KMS-11 (cell line): Measurements from ENCODE around the gene ELF1.
"Not testable (repeated sequence)": the region's sequence is repeated elsewhere in the genome, so short reads cannot be mapped to it uniquely, and the experiment has no call there.

Experiments
- H2AFZ ChIP-seq: fragments of 200-600 bp; sonication (generic); 2 replicates; pipeline ENCODE4 v1.6.1; 2016; ENCODE audit warnings: antibody characterized with exemption, mixed run types, low read depth
- H3K27ac ChIP-seq: fragments of 200-600 bp; sonication (generic); 2 replicates; pipeline ENCODE4 v1.6.1; 2016; ENCODE audit warnings: mild to moderate bottlenecking, mixed run types
- H3K27me3 ChIP-seq: fragments of 200-600 bp; sonication (generic); 2 replicates; pipeline ENCODE4 v1.6.1; 2017; ENCODE audit warnings: mild to moderate bottlenecking, low read depth, mixed run types, moderate library complexity; ENCODE audit not compliant: insufficient read depth
- H3K36me3 ChIP-seq: fragments of 200-600 bp; sonication (generic); 2 replicates; pipeline ENCODE4 v1.6.1; 2017; ENCODE audit warnings: mild to moderate bottlenecking, mixed run types; ENCODE audit not compliant: insufficient read depth
- H3K4me1 ChIP-seq: fragments of 200-600 bp; sonication (generic); 2 replicates; pipeline ENCODE4 v1.6.1; 2016; ENCODE audit warnings: mild to moderate bottlenecking, low read depth, mixed run types; ENCODE audit not compliant: poor library complexity, severe bottlenecking
- H3K4me2 ChIP-seq: fragments of 200-600 bp; sonication (generic); 2 replicates; pipeline ENCODE4 v1.7.0; 2016; ENCODE audit warnings: mild to moderate bottlenecking, mixed run types
- H3K4me3 ChIP-seq: fragments of 200-600 bp; sonication (generic); IDR thresholded peaks from 2 replicates; pipeline ENCODE4 v1.6.1; 2017; ENCODE audit warnings: low read depth, low read length, mixed read lengths; ENCODE audit not compliant: insufficient read depth
- H3K79me2 ChIP-seq: fragments of 200-600 bp; sonication (generic); 2 replicates; pipeline ENCODE4 v1.6.1; 2016; ENCODE audit warnings: low read depth, mixed run types; ENCODE audit not compliant: insufficient read depth
- H3K9ac ChIP-seq: fragments of 200-600 bp; sonication (generic); 2 replicates; pipeline ENCODE4 v1.6.1; 2016; ENCODE audit warnings: mild to moderate bottlenecking, mixed run types
- H4K20me1 ChIP-seq: fragments of 200-600 bp; sonication (generic); 2 replicates; pipeline ENCODE4 v1.6.1; 2016; ENCODE audit warnings: mild to moderate bottlenecking, mixed run types; ENCODE audit not compliant: insufficient read depth
- CTCF ChIP-seq: fragments of 200-600 bp; sonication (generic); conservative IDR thresholded peaks from 2 replicates; pipeline ENCODE4 v1.6.1; 2017; ENCODE audit warnings: low read depth, mild to moderate bottlenecking, antibody characterized with exemption, low read length, moderate library complexity, mixed read lengths

Gene ELF1

GRCh38 chr13:40940841-40941240, 78.3 kb downstream of the ELF1 start:
- TF ChIP-seq CTCF: no peak
- H3K36me3 ChIP-seq: peaks cover 6% of the 10 kb centered on the region

GRCh38 chr13:40933508-40934204, 85.5 kb downstream of the ELF1 start:
- no peaks in the 10 kb centered on the region for H4K20me1 ChIP-seq
- H3K27ac ChIP-seq: no peak overlapping the region
- no peak for TF ChIP-seq CTCF
- H3K27me3 ChIP-seq: no peaks in the 10 kb centered on the region
- no peak overlapping the region for H3K4me2 ChIP-seq
- no peak overlapping the region for H3K9ac ChIP-seq
- peaks cover 30% of the 10 kb centered on the region; the same call in 1 of the 2 replicates for H3K79me2 ChIP-seq
- H3K36me3 ChIP-seq: no peaks in the 10 kb centered on the region; the same call in none of the 2 replicates
- H2AFZ ChIP-seq: no peak overlapping the region
- H3K4me1 ChIP-seq: peaks cover 2% of the 10 kb centered on the region
- H3K4me3 ChIP-seq: no peak overlapping the region

More at GRCh38 chr13:40940841-40941240, 78.3 kb downstream of the ELF1 start:
- H2AFZ ChIP-seq: no peak overlapping the region
- no peak overlapping the region for H3K4me2 ChIP-seq
- H3K27me3 ChIP-seq: no peaks in the 10 kb centered on the region
- no peaks in the 10 kb centered on the region for H4K20me1 ChIP-seq
- no peak overlapping the region for H3K9ac ChIP-seq
- no peaks in the 10 kb centered on the region for H3K4me1 ChIP-seq
- no peak overlapping the region for H3K27ac ChIP-seq
- H3K4me3 ChIP-seq: no peak overlapping the region
- peaks cover 62% of the 10 kb centered on the region; the same call in 1 of the 2 replicates for H3K79me2 ChIP-seq

- no peak for TF ChIP-seq CTCF
- Histone ChIP-seq H3K27ac (no peak overlapping the region), H3K4me3 (no peak overlapping the region), H3K79me2 (peaks cover 18% of the 10 kb centered on the region; the same call in 1 of the 2 replicates), H2AFZ (no peak overlapping the region), H3K27me3 (no peaks in the 10 kb centered on the region), H3K4me1 (peaks cover 2% of the 10 kb centered on the region), H4K20me1 (no peaks in the 10 kb centered on the region), H3K9ac (no peak overlapping the region), H3K4me2 (no peak overlapping the region), H3K36me3 (no peaks in the 10 kb centered on the region; the same call in 1 of the 2 replicates)
Measured at GRCh38 chr13:40932252-40932651, 86.9 kb downstream of the ELF1 start.

GRCh38 chr13:40931719-40932118, 87.4 kb downstream of the ELF1 start:
- Histone ChIP-seq H3K36me3 (no peaks in the 10 kb centered on the region; the same call in 1 of the 2 replicates), H3K4me1 (peaks cover 2% of the 10 kb centered on the region), H3K27ac (no peak overlapping the region)

GRCh38 chr13:40929883-40930282, 89.2 kb downstream of the ELF1 start:
- H3K36me3 ChIP-seq, H4K20me1 ChIP-seq, H3K9ac ChIP-seq, H3K4me2 ChIP-seq, H3K27ac ChIP-seq, H2AFZ ChIP-seq, H3K4me1 ChIP-seq, H3K79me2 ChIP-seq, H3K4me3 ChIP-seq, H3K27me3 ChIP-seq: not testable (repeated sequence)

More at GRCh38 chr13:40931719-40932118, 87.4 kb downstream of the ELF1 start:
- H3K4me2 ChIP-seq: no peak overlapping the region
- no peak overlapping the region for H2AFZ ChIP-seq
- H3K79me2 ChIP-seq: peaks cover 14% of the 10 kb centered on the region; the same call in 1 of the 2 replicates
- no peaks in the 10 kb centered on the region for H4K20me1 ChIP-seq
- no peak overlapping the region for H3K4me3 ChIP-seq
- TF ChIP-seq CTCF: no peak
- H3K27me3 ChIP-seq: no peaks in the 10 kb centered on the region
- H3K9ac ChIP-seq: no peak overlapping the region
